ENCODE measurements around the gene TRRAP. TPM values are rescaled to one million over a fixed set of nuclear protein-coding genes. Genes with fewer than 3 reads are reported as not detected.
A peak's percentile ranks its signal among the peaks of the same experiment; 100 is the strongest.

Gene TRRAP
- total and polyA plus RNA-seq, 4 donors = 4.3 to 22.7 (median 10.1) TPM

- Histone ChIP-seq H3K9ac (ENCODE audit: low read depth in 1 of 2, low read length in 2 of 2) (no peak overlapping the region), H3K9me3 (ENCODE audit: control insufficient read depth in 4 of 4, low read length in 3 of 4) (no peaks in the 10 kb centered on the region), H3K4me1 (ENCODE audit: control insufficient read depth in 4 of 4, insufficient read depth in 4 of 4, low read length in 3 of 4) (peaks cover 4 to 17% (median 14%) of the 10 kb centered on the region in 4 donors), H3K36me3 (ENCODE audit: control insufficient read depth in 4 of 4, insufficient read depth in 3 of 4, low read depth in 1 of 4, low read length in 3 of 4) (peaks cover 4 to 14% (median 8%) of the 10 kb centered on the region in 4 donors), H3K27me3 (ENCODE audit: control insufficient read depth in 4 of 4, insufficient read depth in 4 of 4, low read length in 3 of 4) (no peaks in the 10 kb centered on the region), H3K4me3 (ENCODE audit: low read depth in 1 of 3, low read length in 3 of 3) (peak overlapping the region in 2 of 3 donors; percentile 85 to 99), H3K27ac (ENCODE audit: low read depth in 1 of 2, low read length in 2 of 2) (peak overlapping the region in 1 of 2 donors; percentile 92)
- DNase-seq (ENCODE audit: low spot score) = no peak
- 36% methylated on average over 18 of the region's 18 CpGs for WGBS
- no peak for TF ChIP-seq REST (IDR thresholded peaks at IDR 0.05)
- no peak for TF ChIP-seq JUND (IDR thresholded peaks at IDR 0.05)
- no peak for TF ChIP-seq GABPA (IDR thresholded peaks at IDR 0.05 in 1 of 2, conservative IDR thresholded peaks at IDR 0.05 in 1 of 2)
- no peak for TF ChIP-seq CTCF (IDR thresholded peaks at IDR 0.05; ENCODE audit: low read depth, low read length, missing input control)
- TF ChIP-seq ATF3 (IDR thresholded peaks at IDR 0.05) = no peak
- TF ChIP-seq RAD21 (IDR thresholded peaks at IDR 0.05) = no peak
- no peak for TF ChIP-seq MAX (IDR thresholded peaks at IDR 0.05)
- TF ChIP-seq HNF4A (conservative IDR thresholded peaks at IDR 0.05) = no peak
- TF ChIP-seq SP1 (IDR thresholded peaks at IDR 0.05) = no peak
- no peak for TF ChIP-seq TAF1 (conservative IDR thresholded peaks at IDR 0.05)
- TF ChIP-seq EGR1 (IDR thresholded peaks at IDR 0.05; ENCODE audit: low read depth in 2 of 2) = no peak
- no peak for TF ChIP-seq YY1 (IDR thresholded peaks at IDR 0.05)
- TF ChIP-seq RXRA (IDR thresholded peaks at IDR 0.05) = no peak
- TF ChIP-seq ZBTB33 (IDR thresholded peaks at IDR 0.05) = no peak
- no peak for TF ChIP-seq FOXA2 (IDR thresholded peaks at IDR 0.05)
These were observed 504 bp upstream of the TRRAP start for GRCh38 chr7:98877692-98878364.
